ENCODE measurements around the gene SYT7. TPM values are rescaled to one million over a fixed set of nuclear protein-coding genes. Genes with fewer than 3 reads are reported as not detected.

SYT7 gene
- total and polyA plus RNA-seq, 2 of the 4 experiments (the other 2 are of a cell fraction), result under 0.01 to 0.19 TPM

DNA sequence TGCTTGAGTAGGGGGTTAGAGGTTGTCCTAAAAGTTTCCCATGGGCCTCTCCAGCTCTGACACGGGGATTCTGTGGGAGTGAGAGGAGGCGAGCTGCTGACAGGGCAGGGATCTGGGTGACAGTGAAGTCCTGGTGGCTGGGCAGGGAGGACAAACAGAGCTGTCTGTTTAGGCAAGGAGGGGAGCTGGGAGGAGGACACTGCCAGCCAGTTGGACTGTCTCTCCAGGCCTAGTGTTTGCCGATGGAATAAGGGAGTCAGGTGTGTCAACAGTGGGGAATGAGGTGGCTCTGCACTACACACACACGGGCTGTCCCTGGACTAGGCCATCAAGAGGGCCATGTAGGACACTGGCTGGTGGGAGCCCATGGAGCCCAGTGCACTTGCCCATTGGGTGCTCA, 20.6 kb upstream of the SYT7 start:
- no peak overlapping the region for H2BK20ac ChIP-seq (ENCODE audit: low read depth, low read length)
- no peak overlapping the region for H2BK15ac ChIP-seq (ENCODE audit: low read depth, low read length)
- no peak overlapping the region for H3K4me2 ChIP-seq (ENCODE audit: low read depth, low read length)
- no peaks in the 10 kb centered on the region for H3K36me3 ChIP-seq (ENCODE audit: control insufficient read depth, insufficient read depth, low read length)
- no peaks in the 10 kb centered on the region; the same call in 1 of the 2 replicates for H3K9me1 ChIP-seq (ENCODE audit: insufficient read depth, low read length)
- DNase-seq (no peak), ATAC-seq (ENCODE audit: low read depth) (no peak)
- H3K56ac ChIP-seq (ENCODE audit: extremely low read depth, insufficient read depth, low read length), result no peak overlapping the region
- no peak overlapping the region for H3K9ac ChIP-seq (ENCODE audit: low read depth, low read length)
- H3K4ac ChIP-seq (ENCODE audit: low read depth, low read length), result no peak overlapping the region
- H4K20me1 ChIP-seq (ENCODE audit: insufficient read depth, low read length), result no peaks in the 10 kb centered on the region; the same call in 1 of the 2 replicates
- peak overlapping the region; percentile 33 for H2AFZ ChIP-seq (replicated peaks; ENCODE audit: low read length, poor library complexity)
- H3K27ac ChIP-seq (ENCODE audit: insufficient read depth, low read length), result no peak overlapping the region
- H3K4me3 ChIP-seq (ENCODE audit: insufficient read depth, low read depth, low read length), result no peak overlapping the region
- no peak overlapping the region for H2AK5ac ChIP-seq (ENCODE audit: low read depth, low read length)
- no peak overlapping the region for H4K91ac ChIP-seq (ENCODE audit: insufficient read depth, low read depth, low read length)
- intact Hi-C loops (cut with micrococcal nuclease) (no loop called here), in situ Hi-C loops (cut with MboI; ENCODE audit: low sequenced_read_pairs) (no loop called here), dilution Hi-C loops (cut with HindIII; ENCODE audit: low sequenced_read_pairs, unreplicated experiment) (no loop called here)
- H3K4me1 ChIP-seq (ENCODE audit: control insufficient read depth, insufficient read depth, low read length), result peaks cover 12% of the 10 kb centered on the region; the same call in 1 of the 2 replicates
- H3K18ac ChIP-seq (ENCODE audit: low read depth, low read length), result no peak overlapping the region
- no peaks in the 10 kb centered on the region for H3K79me1 ChIP-seq (ENCODE audit: low read depth in 1 of 2, low read length in 2 of 2)
- ChIA-PET POLR2A (ENCODE audit: unreplicated experiment) (no interaction called here), CTCF (no interaction called here)
- TF ChIP-seq POLR2A (IDR thresholded peaks at IDR 0.05; ENCODE audit: low read depth, low read length), result no peak
- TF ChIP-seq FOS (IDR thresholded peaks at IDR 0.05; ENCODE audit: low read depth, low read length), result no peak
- no peak overlapping the region for H4K5ac ChIP-seq (ENCODE audit: low read depth, low read length)
- no peak overlapping the region for H3K14ac ChIP-seq (replicated peaks; ENCODE audit: low read depth, low read length)
- H2BK120ac ChIP-seq (ENCODE audit: low read depth, low read length), result no peak overlapping the region
- 83% methylated on average over 2 of the region's 4 CpGs; no CpG with 5 or more reads in 1 of the 2 experiments for WGBS, 2 experiments (ENCODE audit: extremely low coverage in 2 of 2, insufficient read length in 1 of 2)
- peaks cover 26% of the 10 kb centered on the region for H3K27me3 ChIP-seq (ENCODE audit: control insufficient read depth, insufficient read depth, low read length)
- no TSS peak for BruUV-seq (replicated peaks)
- H2AK9ac ChIP-seq (replicated peaks; ENCODE audit: low read depth, low read length, poor library complexity), result no peak overlapping the region
- H3K23ac ChIP-seq (ENCODE audit: low read depth, low read length), result no peak overlapping the region
- H3K9me3 ChIP-seq (ENCODE audit: control insufficient read depth, insufficient read depth, low read length), result no peaks in the 10 kb centered on the region
- no peak overlapping the region for H2BK5ac ChIP-seq (ENCODE audit: low read depth, low read length, poor library complexity, severe bottlenecking)
- H4K8ac ChIP-seq (ENCODE audit: low read depth in 2 of 2, low read length in 2 of 2), result no peak overlapping the region

All from IMR-90 (cell line).